HUES6 (cell line): ENCODE measurements around the gene CAPN15.

ENCODE experiments used
- H3K27ac ChIP-seq: 2 replicates; pipeline ENCODE4 v1.7.0; 2013; ENCODE audit warnings: low read depth, mild to moderate bottlenecking, low read length, inconsistent platforms
- H3K27me3 ChIP-seq: 2 replicates; pipeline ENCODE4 v1.6.1; 2013; ENCODE audit warnings: low read length; ENCODE audit not compliant: control insufficient read depth, insufficient read depth
- H3K36me3 ChIP-seq: 2 replicates; pipeline ENCODE4 v1.6.1; 2013; ENCODE audit warnings: low read length; ENCODE audit not compliant: control insufficient read depth, insufficient read depth
- H3K4me1 ChIP-seq: 2 replicates; pipeline ENCODE4 v1.6.1; 2013; ENCODE audit warnings: low read length; ENCODE audit not compliant: control insufficient read depth, insufficient read depth
- H3K4me3 ChIP-seq: 2 replicates; pipeline ENCODE4 v1.5.1; 2013; ENCODE audit warnings: low read depth, low read length
- H3K9ac ChIP-seq: one replicate; pipeline ENCODE4 v1.6.1; 2013; ENCODE audit warnings: mild to moderate bottlenecking, low read length
- H3K9me3 ChIP-seq: 2 replicates; pipeline ENCODE4 v1.6.1; 2013; ENCODE audit warnings: low read depth, low read length; ENCODE audit not compliant: control insufficient read depth, insufficient read depth

Gene CAPN15

GRCh38 chr16:507996-508395 is 19.5 kb upstream of the CAPN15 start:
- Histone ChIP-seq H3K36me3 (peaks cover 7% of the 10 kb centered on the region), H3K9ac (no peak overlapping the region), H3K27ac (no peak overlapping the region), H3K9me3 (no peaks in the 10 kb centered on the region), H3K27me3 (no peaks in the 10 kb centered on the region), H3K4me1 (no peaks in the 10 kb centered on the region), H3K4me3 (no peak overlapping the region)

- H3K27ac ChIP-seq = no peak overlapping the region
- no peaks in the 10 kb centered on the region for H3K9me3 ChIP-seq
- H3K27me3 ChIP-seq = no peaks in the 10 kb centered on the region
- H3K36me3 ChIP-seq = peaks cover 7% of the 10 kb centered on the region
- H3K9ac ChIP-seq = no peak overlapping the region
- no peaks in the 10 kb centered on the region for H3K4me1 ChIP-seq
- no peak overlapping the region for H3K4me3 ChIP-seq
Observed at GRCh38 chr16:508884-509736, 18.4 kb upstream of the CAPN15 start.

- Histone ChIP-seq H3K36me3 (peaks cover 12% of the 10 kb centered on the region), H3K4me3 (no peak overlapping the region), H3K27ac (no peak overlapping the region), H3K27me3 (no peaks in the 10 kb centered on the region), H3K9me3 (no peaks in the 10 kb centered on the region), H3K4me1 (no peaks in the 10 kb centered on the region), H3K9ac (no peak overlapping the region)
Observed at GRCh38 chr16:510066-510825, 17.3 kb upstream of the CAPN15 start.

- Histone ChIP-seq H3K9ac (no peak overlapping the region), H3K4me1 (no peaks in the 10 kb centered on the region), H3K36me3 (peaks cover 18% of the 10 kb centered on the region), H3K9me3 (no peaks in the 10 kb centered on the region), H3K27ac (no peak overlapping the region), H3K27me3 (no peaks in the 10 kb centered on the region), H3K4me3 (no peak overlapping the region)
Observed at GRCh38 chr16:512802-513201, 14.7 kb upstream of the CAPN15 start.

- no peak overlapping the region for H3K27ac ChIP-seq
- H3K36me3 ChIP-seq = peaks cover 20% of the 10 kb centered on the region
- H3K9ac ChIP-seq = no peak overlapping the region
- H3K4me3 ChIP-seq = no peak overlapping the region
- no peaks in the 10 kb centered on the region for H3K9me3 ChIP-seq
- H3K27me3 ChIP-seq = no peaks in the 10 kb centered on the region
- H3K4me1 ChIP-seq = no peaks in the 10 kb centered on the region
Observed at GRCh38 chr16:513950-514349, 13.6 kb upstream of the CAPN15 start.

GRCh38 chr16:515175-515938 is 12.2 kb upstream of the CAPN15 start:
- H3K36me3 ChIP-seq = peaks cover 29% of the 10 kb centered on the region

GRCh38 chr16:515939-516226 is 11.6 kb upstream of the CAPN15 start:
- Histone ChIP-seq H3K27me3 (no peaks in the 10 kb centered on the region), H3K27ac (no peak overlapping the region), H3K4me1 (no peaks in the 10 kb centered on the region), H3K9ac (no peak overlapping the region), H3K9me3 (no peaks in the 10 kb centered on the region), H3K36me3 (peaks cover 30% of the 10 kb centered on the region), H3K4me3 (no peak overlapping the region)

More at GRCh38 chr16:515175-515938, 12.2 kb upstream of the CAPN15 start:
- H3K9me3 ChIP-seq = no peaks in the 10 kb centered on the region
- H3K27me3 ChIP-seq = no peaks in the 10 kb centered on the region
- no peaks in the 10 kb centered on the region for H3K4me1 ChIP-seq
- H3K27ac ChIP-seq = no peak overlapping the region
- no peak overlapping the region for H3K4me3 ChIP-seq
- no peak overlapping the region for H3K9ac ChIP-seq

- Histone ChIP-seq H3K4me3 (no peak overlapping the region), H3K27ac (no peak overlapping the region), H3K4me1 (no peaks in the 10 kb centered on the region), H3K36me3 (peaks cover 31% of the 10 kb centered on the region), H3K9me3 (no peaks in the 10 kb centered on the region), H3K27me3 (no peaks in the 10 kb centered on the region), H3K9ac (no peak overlapping the region)
Observed at GRCh38 chr16:516301-516700, 11.2 kb upstream of the CAPN15 start.

GRCh38 chr16:518858-519257 is 8.7 kb upstream of the CAPN15 start:
- Histone ChIP-seq H3K9ac (no peak overlapping the region), H3K4me1 (peaks cover 7% of the 10 kb centered on the region), H3K27ac (no peak overlapping the region), H3K4me3 (no peak overlapping the region), H3K36me3 (peaks cover 32% of the 10 kb centered on the region), H3K9me3 (no peaks in the 10 kb centered on the region), H3K27me3 (no peaks in the 10 kb centered on the region)

GRCh38 chr16:519425-519824 is 8.1 kb upstream of the CAPN15 start:
- Histone ChIP-seq H3K27ac (no peak overlapping the region), H3K4me3 (no peak overlapping the region), H3K36me3 (peaks cover 32% of the 10 kb centered on the region), H3K4me1 (peaks cover 7% of the 10 kb centered on the region), H3K9me3 (no peaks in the 10 kb centered on the region), H3K27me3 (no peaks in the 10 kb centered on the region), H3K9ac (peak overlapping the region; percentile 15)
